Activated CD4-positive, alpha-beta T cell treated with anti-CD3 and anti-CD28 coated beads, Interleukin-2, amount 50 U/mL, for 1 hour (primary cell): ENCODE measurements around the gene NAE1.
"Not testable (repeated sequence)": the region's sequence is repeated elsewhere in the genome, so short reads cannot be mapped to it uniquely, and the experiment has no call there.

ENCODE experiments used
- DNase-seq: peaks from one replicate; pipeline ENCODE4 v3.0.0-alpha.2; 2020

The NAE1 gene

DNA sequence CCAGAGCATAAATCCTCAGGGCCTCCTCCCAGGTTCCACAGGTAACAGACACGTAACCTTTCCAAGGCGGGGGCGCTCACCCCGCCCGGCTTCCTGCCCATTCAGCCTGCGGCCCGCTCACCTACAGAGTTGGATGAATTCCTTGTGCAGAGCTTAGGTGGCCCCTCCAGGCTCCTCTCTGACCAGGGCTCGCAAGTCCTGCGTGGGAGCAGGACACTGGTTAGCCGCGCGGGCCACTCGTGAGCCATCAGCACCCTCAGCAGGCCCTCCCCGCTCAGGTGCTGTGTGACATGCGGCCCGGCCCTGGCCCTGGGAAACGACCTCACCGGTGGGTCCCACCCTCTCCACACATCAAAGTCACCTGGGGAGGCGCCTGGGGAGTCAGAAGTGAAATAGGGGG, 29.9 kb downstream of the NAE1 start:
- DNase-seq: no peak

DNA sequence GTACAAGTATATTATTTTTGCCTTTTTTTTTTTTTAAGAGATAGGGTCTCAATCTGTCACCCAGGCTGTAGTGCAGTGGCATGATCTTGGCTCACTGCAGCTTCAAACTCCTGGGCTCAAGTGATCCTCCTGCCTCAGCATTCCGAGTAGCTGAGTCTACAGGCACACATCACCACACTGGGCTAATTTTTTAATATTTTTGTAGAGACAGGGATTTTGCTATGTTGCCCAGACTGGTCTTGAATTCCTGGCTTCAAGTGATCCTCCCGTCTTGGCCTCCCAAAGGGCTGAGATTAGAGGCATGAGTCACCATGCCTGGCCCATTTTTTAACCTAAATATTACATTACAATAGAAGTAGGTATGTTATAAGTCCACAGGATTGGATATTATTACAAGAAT, 32.6 kb downstream of the NAE1 start:
- no peak for DNase-seq

DNA sequence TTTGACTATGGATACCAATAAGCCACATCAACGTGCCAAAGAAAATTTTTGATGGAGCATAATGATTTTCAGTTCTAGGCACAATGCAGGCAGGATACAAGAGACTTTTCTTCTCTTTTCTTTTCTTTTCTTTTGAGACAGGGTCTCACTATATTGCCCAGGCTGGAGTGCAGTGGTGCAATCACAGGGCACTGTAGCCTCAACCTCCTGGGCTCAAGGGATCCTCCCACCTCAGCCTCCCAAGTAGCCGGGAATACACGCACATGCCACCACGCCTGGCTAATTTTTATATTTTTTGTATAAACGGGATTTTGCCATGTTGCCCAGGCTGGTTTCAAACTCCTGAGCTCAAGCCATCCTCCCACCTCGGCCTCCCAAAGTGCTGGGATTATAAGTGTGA, 36.8 kb downstream of the NAE1 start:
- not testable (repeated sequence) for DNase-seq

DNA sequence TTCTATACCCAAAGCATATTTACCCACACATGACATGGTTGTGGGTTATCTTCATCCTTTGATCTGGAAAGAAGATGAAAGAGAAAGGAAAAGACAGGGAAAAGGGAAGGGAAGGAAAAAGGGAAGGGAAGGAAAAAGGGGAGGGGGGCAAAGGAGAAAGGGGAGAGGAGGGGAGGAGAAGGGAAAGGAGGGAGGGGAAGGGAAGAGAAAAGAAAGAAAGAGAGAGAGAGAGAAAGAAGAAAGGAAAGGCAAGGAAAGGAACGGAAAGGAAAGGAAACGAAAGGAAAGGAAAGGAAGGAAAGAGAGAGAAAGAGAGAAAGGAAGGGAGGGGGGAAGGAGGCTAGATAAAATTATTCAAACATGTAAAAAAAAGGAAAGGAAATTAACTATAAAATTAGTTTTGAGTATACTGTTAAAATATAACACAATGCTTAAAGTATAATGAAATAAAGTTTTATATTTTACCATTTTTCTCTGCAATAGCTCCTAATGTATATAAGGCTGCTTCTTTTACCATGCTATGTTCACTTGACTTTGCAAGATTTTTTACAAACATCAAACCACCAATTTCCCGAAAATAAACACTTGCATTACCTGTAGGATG, 40.5 kb downstream of the NAE1 start:
- DNase-seq: no peak

DNA sequence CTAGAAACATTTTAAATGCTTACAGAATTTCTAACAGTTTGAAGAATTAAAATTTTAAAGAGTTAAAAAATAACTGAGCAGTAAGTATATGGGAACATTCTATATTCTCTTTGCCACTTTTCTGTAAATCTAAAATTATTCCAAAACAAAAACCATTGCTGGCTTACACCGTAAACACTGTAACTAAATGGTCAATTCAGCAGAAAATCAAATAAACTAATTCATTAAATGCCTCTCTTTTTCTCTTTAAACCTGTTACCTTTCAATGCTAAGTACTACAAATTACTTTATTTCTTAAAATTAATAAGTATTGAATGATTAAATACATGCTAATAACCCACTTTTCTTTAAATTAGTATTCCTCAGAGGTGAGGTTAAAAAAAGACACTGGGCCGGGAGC, 43.3 kb downstream of the NAE1 start:
- DNase-seq: no peak

DNA sequence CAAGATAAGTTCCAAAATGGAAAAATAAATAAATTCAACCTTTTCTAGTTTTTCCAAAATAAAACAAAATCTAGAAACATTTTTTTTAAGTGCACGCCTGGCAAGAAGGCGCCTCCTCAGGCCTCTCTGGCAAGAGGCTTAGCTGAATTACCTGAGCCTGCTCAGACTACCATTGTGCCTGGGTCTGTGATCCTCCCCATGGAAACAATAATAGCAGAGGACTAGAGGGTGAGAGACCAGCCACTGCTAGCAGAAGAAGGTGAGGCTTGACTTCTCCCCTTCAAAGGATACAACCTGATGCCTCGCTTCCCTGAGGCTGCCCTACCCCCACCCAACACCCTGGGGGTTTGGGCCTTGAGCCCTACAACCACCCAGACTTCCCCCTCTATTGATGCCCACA, 44.2 kb downstream of the NAE1 start:
- DNase-seq: no peak

DNA sequence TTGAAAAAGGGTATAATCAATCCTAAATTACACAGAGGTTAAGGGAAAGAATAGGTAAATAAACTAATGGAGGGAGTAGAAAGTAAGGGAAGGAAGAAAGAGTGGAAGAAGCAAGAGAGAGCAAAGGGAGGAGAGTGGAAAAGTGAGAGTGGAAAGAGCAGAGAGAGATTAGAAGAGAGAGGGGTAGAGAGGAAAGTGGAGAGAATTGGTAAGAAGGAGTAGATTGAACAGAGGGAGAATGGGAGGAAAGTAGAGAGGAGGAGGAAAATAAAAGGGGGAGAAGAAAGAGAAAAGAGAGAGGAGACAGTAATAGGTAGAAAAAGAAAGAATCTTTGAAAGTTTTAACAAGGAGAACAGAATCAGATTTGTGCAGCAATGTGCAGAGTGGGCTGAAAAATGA, 54.3 kb downstream of the NAE1 start:
- no peak for DNase-seq

DNA sequence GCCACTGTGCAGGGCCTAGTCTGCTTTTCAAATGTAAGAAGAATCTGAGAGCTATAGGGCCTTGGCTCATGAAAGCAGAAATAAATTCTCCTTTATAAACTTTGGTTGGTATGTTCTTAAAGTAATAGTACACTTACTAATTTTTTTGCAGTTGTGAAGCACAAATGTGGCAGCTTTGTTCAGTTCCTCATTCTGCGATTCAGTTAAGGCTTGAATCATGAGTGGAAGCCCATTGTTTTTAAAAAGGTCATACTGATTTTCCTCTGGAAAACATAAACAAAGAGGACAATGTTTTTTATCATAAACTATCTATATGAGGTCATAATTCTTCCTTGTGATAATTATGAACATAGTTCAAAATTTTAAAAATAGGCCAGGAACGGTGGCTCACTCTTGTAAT, 55.8 kb downstream of the NAE1 start:
- DNase-seq: no peak

DNA sequence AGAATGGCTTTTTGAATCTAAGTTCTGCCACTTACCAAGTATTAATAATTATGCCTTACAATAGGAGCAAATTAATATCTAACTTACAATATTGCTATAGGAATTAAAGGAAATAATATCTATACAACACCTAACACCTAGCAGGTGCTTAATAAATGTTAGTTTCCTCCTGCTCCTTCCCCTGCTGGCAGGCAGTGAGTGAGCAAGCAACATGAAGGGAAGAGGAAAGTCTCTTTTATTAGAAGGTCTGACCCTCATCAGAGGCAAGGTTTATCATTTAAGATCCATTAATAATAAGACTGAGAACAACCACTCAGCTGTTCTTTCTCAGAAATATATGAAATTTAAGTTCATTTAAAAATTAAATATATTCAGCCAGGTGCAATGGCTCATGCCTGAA, 72.7 kb downstream of the NAE1 start:
- DNase-seq: no peak

DNA sequence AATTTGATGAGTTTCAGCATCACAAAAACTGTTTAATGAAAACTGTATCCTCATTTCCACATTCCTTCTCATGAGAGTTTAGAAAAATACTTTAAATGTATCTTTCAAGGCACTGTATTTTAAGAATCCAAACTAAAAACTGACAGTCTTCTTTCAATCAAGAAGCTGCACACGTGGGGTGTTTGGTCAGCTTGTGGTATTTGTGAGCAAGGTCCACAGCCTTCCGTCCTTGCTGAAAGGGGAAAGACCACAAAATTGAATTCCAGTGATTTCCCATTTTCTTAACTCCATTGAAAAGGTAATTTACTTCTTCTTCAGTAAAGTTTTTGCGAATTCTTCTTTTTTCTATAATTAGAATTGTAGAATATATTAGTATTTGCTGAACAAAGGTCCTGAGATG, 76.0 kb downstream of the NAE1 start:
- no peak for DNase-seq

DNA sequence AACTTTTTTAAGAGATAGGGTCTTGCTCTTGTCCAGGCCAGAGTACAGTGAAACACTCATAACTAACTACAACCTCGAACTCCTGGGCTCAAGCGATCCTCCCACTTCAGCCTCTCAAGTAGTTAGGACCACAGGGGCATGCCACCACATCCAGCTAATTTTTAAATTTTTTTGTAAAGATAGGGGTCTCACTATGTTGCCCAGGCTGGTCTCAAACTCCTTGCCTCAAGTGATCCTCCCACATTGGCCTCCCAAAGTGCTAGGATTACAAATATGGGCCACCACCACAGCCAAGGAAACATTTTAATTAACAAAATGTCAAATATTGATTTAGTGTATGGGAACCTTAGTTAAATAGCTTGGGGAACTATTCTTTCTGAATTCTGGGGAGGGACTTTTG, 76.6 kb downstream of the NAE1 start:
- no peak for DNase-seq

DNA sequence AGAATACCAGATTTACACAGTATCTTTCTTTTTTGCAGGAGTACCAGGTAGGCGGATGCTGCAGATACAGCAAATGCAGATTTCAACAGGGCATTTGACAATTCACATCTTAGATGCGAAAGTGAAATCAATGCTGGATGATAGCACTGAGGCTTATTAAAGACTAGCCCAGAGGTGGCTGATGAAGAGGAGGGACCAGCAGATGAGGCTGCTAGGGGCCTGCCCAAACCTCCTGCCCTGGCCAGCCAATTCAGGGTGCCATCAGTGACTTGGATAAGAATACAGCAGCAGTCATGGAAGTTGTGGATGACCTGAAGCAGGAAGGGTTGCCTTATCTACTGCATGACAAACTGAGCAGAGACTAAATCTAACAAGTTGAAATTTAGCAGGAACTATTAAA, 77.8 kb downstream of the NAE1 start:
- DNase-seq: no peak
